B cell (primary cell): ENCODE measurements around the gene TLDC2. TPM values are rescaled to one million over a fixed set of nuclear protein-coding genes. Genes with fewer than 3 reads are reported as not detected.

Experiments
- ATAC-seq: fragments of 200-7000 bp; cut with Tn5 transposase; one replicate; pipeline ENCODE4 v1.10.0; 2021; ENCODE audit warnings: low read depth, mild to moderate bottlenecking, moderate number of reproducible peaks, moderate library complexity
- CTCF ChIA-PET: fragments of 350-600 bp; sonication (Branson Sonifier 250); formaldehyde crosslinking; loops from one replicate; lab custom pipeline; 2021; ENCODE audit warnings: antibody characterized with exemption, inconsistent platforms; lab: Charles Lee
- POLR2A ChIA-PET: fragments of 350-600 bp; sonication (Branson Sonifier 250); formaldehyde crosslinking; loops from one replicate; lab custom pipeline; 2021; ENCODE audit warnings: antibody characterized with exemption; lab: Charles Lee
- DNase-seq: peaks from one replicate; pipeline ENCODE4 v3.0.0; 2013
- H2AFZ ChIP-seq: 2 replicates; pipeline ENCODE4 v1.6.1; 2012; ENCODE audit warnings: mild to moderate bottlenecking, low read depth, low read length; ENCODE audit not compliant: insufficient read depth, poor library complexity, severe bottlenecking
- H3K27ac ChIP-seq, 2 donors: 1 replicate in 1 of 2; 2 replicates in 1 of 2; pipeline ENCODE4 v1.5.1; 2012 to 2013; ENCODE audit warnings: low read length in 2 of 2, mild to moderate bottlenecking in 2 of 2, moderate library complexity in 1 of 2
- H3K27me3 ChIP-seq, 4 experiments: fragments of 200-600 bp in 1 of 4; sonication (generic) in 1 of 4; replicated peaks in 1 of 4; 1 replicate in 2 of 4; 2 replicates in 2 of 4; pipeline versions ENCODE4 v1.6.1 to v1.7.0; 2013 to 2016; ENCODE audit warnings: low read length in 3 of 4, mild to moderate bottlenecking in 2 of 4, mixed read lengths in 1 of 4, moderate library complexity in 1 of 4; ENCODE audit not compliant: insufficient read depth in 4 of 4, control insufficient read depth in 3 of 4; ENCODE audit errors: control extremely low read depth in 1 of 4
- H3K36me3 ChIP-seq, 2 experiments: replicated peaks in 1 of 2; 1 replicate in 1 of 2; 2 replicates in 1 of 2; pipeline versions ENCODE4 v1.6.1 to v1.7.1; 2013; ENCODE audit warnings: low read length in 1 of 2; ENCODE audit not compliant: insufficient read depth in 2 of 2, control insufficient read depth in 1 of 2; ENCODE audit errors: control extremely low read depth in 1 of 2, extremely low read depth in 1 of 2
- H3K4me1 ChIP-seq, 2 donors: fragments of 200-600 bp in 1 of 2; sonication (generic) in 1 of 2; 1 replicate in 1 of 2; 2 replicates in 1 of 2; pipeline versions ENCODE4 v1.5.1 to v1.6.1; 2013 to 2017; ENCODE audit warnings: low read length in 2 of 2; ENCODE audit not compliant: control insufficient read depth in 2 of 2, insufficient read depth in 2 of 2
- H3K4me2 ChIP-seq: replicated peaks from 2 replicates; pipeline ENCODE3; 2012; ENCODE audit warnings: mild to moderate bottlenecking, low read depth, low read length; ENCODE audit not compliant: poor library complexity, severe bottlenecking
- H3K4me3 ChIP-seq, 5 experiments: fragments of 200-600 bp in 1 of 5; sonication (generic) in 1 of 5; 1 replicate in 3 of 5; 2 replicates in 2 of 5; pipeline versions ENCODE4 v1.5.1 to v1.7.0; 2011 to 2016; ENCODE audit warnings: low read length in 4 of 5, mild to moderate bottlenecking in 4 of 5, low read depth in 2 of 5, control low read depth in 1 of 5, moderate library complexity in 1 of 5; ENCODE audit not compliant: insufficient read depth in 1 of 5; ENCODE audit errors: control extremely low read depth in 1 of 5, extremely low read depth in 1 of 5
- H3K79me2 ChIP-seq: fragments of 200-600 bp; sonication (generic); one replicate; pipeline ENCODE4 v1.6.0; 2016; ENCODE audit warnings: low read length; ENCODE audit not compliant: control insufficient read depth, insufficient read depth
- H3K9ac ChIP-seq: fragments of 200-600 bp; sonication (generic); 2 replicates; pipeline ENCODE4 v1.6.1; 2017; ENCODE audit warnings: mild to moderate bottlenecking, low read length, moderate library complexity
- H3K9me3 ChIP-seq, 3 donors: one replicate each; pipeline versions ENCODE4 v1.6.1 to v1.7.1; 2013; ENCODE audit warnings: low read length in 2 of 3; ENCODE audit not compliant: control insufficient read depth in 2 of 3, insufficient read depth in 1 of 3; ENCODE audit errors: control extremely low read depth in 1 of 3
- H4K20me1 ChIP-seq: 2 replicates; pipeline ENCODE4 v1.6.0; 2012; ENCODE audit warnings: mild to moderate bottlenecking, low read length; ENCODE audit not compliant: insufficient read depth, control insufficient read depth, poor library complexity, severe bottlenecking
- H3K27ac Mint-ChIP-seq: one replicate; pipeline ENCODE4 v1.8.0; 2021; ENCODE audit warnings: mixed read lengths
- H3K27me3 Mint-ChIP-seq: one replicate; pipeline ENCODE4 v1.8.0; 2021; ENCODE audit warnings: mixed read lengths
- H3K4me1 Mint-ChIP-seq: one replicate; pipeline ENCODE4 v1.8.0; 2021; ENCODE audit warnings: mixed read lengths
- H3K4me3 Mint-ChIP-seq: one replicate; pipeline ENCODE4 v1.8.0; 2021; ENCODE audit warnings: mixed read lengths
- H3K9me3 Mint-ChIP-seq: one replicate; pipeline ENCODE4 v1.8.0; 2022; ENCODE audit warnings: mixed read lengths; ENCODE audit not compliant: insufficient read depth
- EZH2 ChIP-seq: IDR thresholded peaks from 2 replicates; pipeline ENCODE4 v1.6.1; 2012; ENCODE audit warnings: borderline replicate concordance, low read depth, mild to moderate bottlenecking, moderate library complexity, low read length; ENCODE audit not compliant: insufficient read depth, poor library complexity, severe bottlenecking
- WGBS: methylation state at CpG from one replicate; pipeline ENCODE4 v1.1.5; 2013; ENCODE audit warnings: missing lambda C conversion rate; ENCODE audit not compliant: insufficient coverage; 5-methylcytosine and 5-hydroxymethylcytosine counted together
- intact Hi-C: fragments of 100-400 bp; cut with micrococcal nuclease; formaldehyde crosslinking; loops from one replicate; pipeline ENCODE4 v1.10.0; 2022
- polyA plus RNA-seq: library from polyadenylated mRNA; depleted of rRNA; stranded (reverse); fragments of >200 nt; gene quantifications from 2 replicates; pipeline ENCODE4 v1.2.3, GENCODE V29; 2012
- total RNA-seq, 2 donors: library from RNA; stranded (reverse); fragments of 120-200 nt in 1 of 2; gene quantifications; 1 replicate in 1 of 2; 2 replicates in 1 of 2; pipeline versions ENCODE4 v1.2.3 to v1.2.4, GENCODE V29; 2013 to 2022
- TF ChIP-seq, protein P1 (sequence below): fragments of 200-600 bp; IDR thresholded peaks from one replicate; pipeline ENCODE4 v1.8.0; 2022; ENCODE audit warnings: antibody characterized with exemption, mild to moderate bottlenecking

TLDC2 gene
- total and polyA plus RNA-seq, 2 donors (not counting 1 experiment from before 2014, with no cell fraction given) = 0.13 TPM; not detected in 1

DNA sequence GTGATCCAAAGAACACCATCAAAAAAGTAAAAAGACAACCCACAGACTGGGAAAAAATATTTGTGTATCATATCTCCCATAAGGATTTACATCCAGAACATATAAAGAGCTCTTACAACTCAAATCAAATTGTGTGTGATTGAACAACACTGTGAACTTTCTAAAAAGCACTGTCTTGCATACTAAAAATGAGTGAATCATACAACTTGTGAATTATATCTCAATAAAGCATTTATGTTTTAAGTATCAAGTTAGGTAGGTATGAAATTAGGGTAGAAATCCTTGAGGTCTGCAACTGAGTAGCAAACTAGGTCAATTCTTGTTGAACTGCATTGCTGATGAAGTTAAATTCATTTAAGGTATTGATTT is 61.4 kb downstream of the TLDC2 start:
- no peaks in the 10 kb centered on the region for H3K27me3 Mint-ChIP-seq
- TF ChIP-seq, protein P1, sequence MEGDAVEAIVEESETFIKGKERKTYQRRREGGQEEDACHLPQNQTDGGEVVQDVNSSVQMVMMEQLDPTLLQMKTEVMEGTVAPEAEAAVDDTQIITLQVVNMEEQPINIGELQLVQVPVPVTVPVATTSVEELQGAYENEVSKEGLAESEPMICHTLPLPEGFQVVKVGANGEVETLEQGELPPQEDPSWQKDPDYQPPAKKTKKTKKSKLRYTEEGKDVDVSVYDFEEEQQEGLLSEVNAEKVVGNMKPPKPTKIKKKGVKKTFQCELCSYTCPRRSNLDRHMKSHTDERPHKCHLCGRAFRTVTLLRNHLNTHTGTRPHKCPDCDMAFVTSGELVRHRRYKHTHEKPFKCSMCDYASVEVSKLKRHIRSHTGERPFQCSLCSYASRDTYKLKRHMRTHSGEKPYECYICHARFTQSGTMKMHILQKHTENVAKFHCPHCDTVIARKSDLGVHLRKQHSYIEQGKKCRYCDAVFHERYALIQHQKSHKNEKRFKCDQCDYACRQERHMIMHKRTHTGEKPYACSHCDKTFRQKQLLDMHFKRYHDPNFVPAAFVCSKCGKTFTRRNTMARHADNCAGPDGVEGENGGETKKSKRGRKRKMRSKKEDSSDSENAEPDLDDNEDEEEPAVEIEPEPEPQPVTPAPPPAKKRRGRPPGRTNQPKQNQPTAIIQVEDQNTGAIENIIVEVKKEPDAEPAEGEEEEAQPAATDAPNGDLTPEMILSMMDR = no peak
- no peak for TF ChIP-seq EZH2
- no peaks in the 10 kb centered on the region for H3K9me3 Mint-ChIP-seq
- no peak for ATAC-seq
- no peak overlapping the region for H3K4me3 Mint-ChIP-seq
- no peak overlapping the region for H3K4me3 ChIP-seq
- H3K4me1 Mint-ChIP-seq = no peaks in the 10 kb centered on the region
- no peak overlapping the region for H3K27ac Mint-ChIP-seq
- no peaks in the 10 kb centered on the region for H3K9me3 ChIP-seq
- H3K27me3 ChIP-seq = no peaks in the 10 kb centered on the region
- ChIA-PET CTCF (no interaction called here), POLR2A (no interaction called here)
- no peaks in the 10 kb centered on the region for H3K4me1 ChIP-seq
- H3K79me2 ChIP-seq = peaks cover 2% of the 10 kb centered on the region
- no peak for DNase-seq
- H3K4me2 ChIP-seq = no peak overlapping the region
- no peak overlapping the region for H3K9ac ChIP-seq
- no peaks in the 10 kb centered on the region for H4K20me1 ChIP-seq
- H2AFZ ChIP-seq = no peak overlapping the region
- no peak overlapping the region for H3K27ac ChIP-seq
- intact Hi-C loops = no loop called here
- peaks cover 10 to 16% of the 10 kb centered on the region in 2 experiments for H3K36me3 ChIP-seq

DNA sequence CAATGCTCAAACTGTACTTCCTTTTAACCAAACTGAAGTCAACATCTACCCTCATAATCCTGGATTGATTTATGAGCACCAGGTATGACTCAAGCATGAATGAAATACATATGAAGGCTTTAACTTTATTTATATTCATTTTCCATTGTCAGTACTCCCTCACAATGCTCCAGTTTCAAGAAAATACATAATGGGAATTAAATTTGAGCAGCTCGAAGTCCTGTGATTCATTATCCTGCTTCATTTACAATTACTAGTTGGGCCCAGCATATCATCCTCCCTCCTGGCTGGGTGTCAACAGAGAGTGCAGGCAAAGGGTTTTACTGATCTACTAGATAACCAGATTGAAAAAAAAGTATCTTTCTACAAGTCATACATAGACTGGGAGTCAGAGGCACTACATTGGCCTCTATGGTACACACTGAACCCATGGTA is 65.5 kb downstream of the TLDC2 start:
- Histone ChIP-seq H3K27me3 (no peaks in the 10 kb centered on the region), H3K36me3 (peaks cover 11 to 19% of the 10 kb centered on the region in 2 experiments), H3K4me2 (no peak overlapping the region), H3K4me3 (no peak overlapping the region), H4K20me1 (no peaks in the 10 kb centered on the region), H3K9me3 (no peaks in the 10 kb centered on the region), H3K79me2 (peaks cover 14% of the 10 kb centered on the region), H3K27ac (no peak overlapping the region), H2AFZ (no peak overlapping the region), H3K9ac (no peak overlapping the region), H3K4me1 (no peaks in the 10 kb centered on the region)
- Mint-ChIP-seq H3K27me3 (no peaks in the 10 kb centered on the region), H3K4me1 (no peaks in the 10 kb centered on the region), H3K9me3 (no peaks in the 10 kb centered on the region), H3K27ac (no peak overlapping the region), H3K4me3 (no peak overlapping the region)
- intact Hi-C loops = no loop called here
- no peak for DNase-seq
- ATAC-seq = no peak
- WGBS = no CpG with 5 or more reads among the region's 1 CpG
- TF ChIP-seq, protein P1 = no peak
- TF ChIP-seq EZH2 = no peak
- POLR2A ChIA-PET = no interaction called here
- CTCF ChIA-PET = no interaction called here

Other genes starting within 250 kb of the TLDC2 start
- gene SLA2, start 229.9 kb upstream of the TLDC2 start, total RNA-seq = 0.58 and 0.76 TPM in 2 replicates
- gene SLA2, start 229.9 kb upstream of the TLDC2 start, polyA plus RNA-seq = 0.73 and 1.5 TPM in 2 replicates
- 26.1 and 27.5 TPM in 2 replicates for gene NDRG3, start 130.0 kb upstream of the TLDC2 start, total RNA-seq
- 13.9 and 15.7 TPM in 2 replicates for gene NDRG3, start 130.0 kb upstream of the TLDC2 start, polyA plus RNA-seq
- 17.1 and 18.4 TPM in 2 replicates for gene DSN1, start 102.4 kb upstream of the TLDC2 start, total RNA-seq
- gene DSN1, start 102.4 kb upstream of the TLDC2 start, polyA plus RNA-seq = 13.2 and 17.3 TPM in 2 replicates
- gene SAMHD1, start 75.6 kb downstream of the TLDC2 start, total RNA-seq = 11.6 and 12.8 TPM in 2 replicates
- gene SAMHD1, start 75.6 kb downstream of the TLDC2 start, polyA plus RNA-seq = 7.9 and 9.4 TPM in 2 replicates
- 25.5 and 27.8 TPM in 2 replicates for gene RBL1, start 219.9 kb downstream of the TLDC2 start, total RNA-seq
- 4.8 and 8.1 TPM in 2 replicates for gene RBL1, start 219.9 kb downstream of the TLDC2 start, polyA plus RNA-seq